NB4 (cell line): ENCODE data around the gene CHD3.

ENCODE experiments used
- TF ChIP-seq, protein P1 (sequence below): IDR thresholded peaks from one replicate; pipeline ENCODE4 v1.5.1; 2012; ENCODE audit warnings: low read depth, low read length
- TF ChIP-seq, protein P2 (sequence below): IDR thresholded peaks from 2 replicates; pipeline ENCODE4 v1.6.1; 2011; ENCODE audit warnings: low read depth, low read length

GRCh38 chr17:7903154-7904103 is 14.8 kb downstream of the CHD3 start:
- TF ChIP-seq, protein P1, sequence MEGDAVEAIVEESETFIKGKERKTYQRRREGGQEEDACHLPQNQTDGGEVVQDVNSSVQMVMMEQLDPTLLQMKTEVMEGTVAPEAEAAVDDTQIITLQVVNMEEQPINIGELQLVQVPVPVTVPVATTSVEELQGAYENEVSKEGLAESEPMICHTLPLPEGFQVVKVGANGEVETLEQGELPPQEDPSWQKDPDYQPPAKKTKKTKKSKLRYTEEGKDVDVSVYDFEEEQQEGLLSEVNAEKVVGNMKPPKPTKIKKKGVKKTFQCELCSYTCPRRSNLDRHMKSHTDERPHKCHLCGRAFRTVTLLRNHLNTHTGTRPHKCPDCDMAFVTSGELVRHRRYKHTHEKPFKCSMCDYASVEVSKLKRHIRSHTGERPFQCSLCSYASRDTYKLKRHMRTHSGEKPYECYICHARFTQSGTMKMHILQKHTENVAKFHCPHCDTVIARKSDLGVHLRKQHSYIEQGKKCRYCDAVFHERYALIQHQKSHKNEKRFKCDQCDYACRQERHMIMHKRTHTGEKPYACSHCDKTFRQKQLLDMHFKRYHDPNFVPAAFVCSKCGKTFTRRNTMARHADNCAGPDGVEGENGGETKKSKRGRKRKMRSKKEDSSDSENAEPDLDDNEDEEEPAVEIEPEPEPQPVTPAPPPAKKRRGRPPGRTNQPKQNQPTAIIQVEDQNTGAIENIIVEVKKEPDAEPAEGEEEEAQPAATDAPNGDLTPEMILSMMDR = no peak
- TF ChIP-seq, protein P2, sequence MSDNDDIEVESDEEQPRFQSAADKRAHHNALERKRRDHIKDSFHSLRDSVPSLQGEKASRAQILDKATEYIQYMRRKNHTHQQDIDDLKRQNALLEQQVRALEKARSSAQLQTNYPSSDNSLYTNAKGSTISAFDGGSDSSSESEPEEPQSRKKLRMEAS = no peak
